GM08714 (cell line): ENCODE measurements around the gene KISS1R.
A peak's percentile ranks its signal among the peaks of the same experiment; 100 is the strongest.

Experiments
- H3K4me3 ChIP-seq: fragments of 200-500 bp; sonication (Bioruptor generic); 2 replicates; pipeline ENCODE4 v1.5.1; 2014; ENCODE audit warnings: mild to moderate bottlenecking, low read length, inconsistent platforms
- ZNF274 ChIP-seq: IDR thresholded peaks from 2 replicates; pipeline ENCODE4 v1.6.1; 2012; ENCODE audit warnings: mild to moderate bottlenecking, low read depth, low read length

KISS1R gene

GRCh38 chr19:916645-917322, 349 bp upstream of the KISS1R start:
- no peak for TF ChIP-seq ZNF274
- no peak overlapping the region; the same call in 1 of the 2 replicates for H3K4me3 ChIP-seq

GRCh38 chr19:918152-918437, 962 bp downstream of the KISS1R start:
- no peak for TF ChIP-seq ZNF274
- no peak overlapping the region for H3K4me3 ChIP-seq

GRCh38 chr19:918481-919198, 1.5 kb downstream of the KISS1R start:
- no peak for TF ChIP-seq ZNF274
- no peak overlapping the region for H3K4me3 ChIP-seq

GRCh38 chr19:919199-920050, 2.3 kb downstream of the KISS1R start:
- H3K4me3 ChIP-seq, result no peak overlapping the region; the same call in 1 of the 2 replicates
- no peak for TF ChIP-seq ZNF274

GRCh38 chr19:920051-920864, 3.1 kb downstream of the KISS1R start:
- peak overlapping the region; percentile 13; the same call in 1 of the 2 replicates for H3K4me3 ChIP-seq
- TF ChIP-seq ZNF274, result no peak

GRCh38 chr19:924553-925086, 7.5 kb downstream of the KISS1R start:
- H3K4me3 ChIP-seq, result peak overlapping the region; percentile 90; the same call in 1 of the 2 replicates
- no peak for TF ChIP-seq ZNF274

- peak overlapping the region; percentile 90; the same call in 1 of the 2 replicates for H3K4me3 ChIP-seq
- no peak for TF ChIP-seq ZNF274
Observed at GRCh38 chr19:925087-925525, 8.0 kb downstream of the KISS1R start.

- peak within 1 kb of the TSS; percentile 90 for H3K4me3 ChIP-seq
- TF ChIP-seq ZNF274, result no peak
Observed at GRCh38 chr19:925526-926322, 8.6 kb downstream of the KISS1R start, which contains the start of gene ARID3A. TSS of gene ARID3A (plus strand) at chr19:926035. CDS start at chr19:929529, 3,494 bp downstream.

- no peak for TF ChIP-seq ZNF274
Observed at GRCh38 chr19:926323-926588, 9.1 kb downstream of the KISS1R start.

GRCh38 chr19:926589-927350, 9.6 kb downstream of the KISS1R start:
- no peak for TF ChIP-seq ZNF274
- H3K4me3 ChIP-seq, result peak overlapping the region; percentile 90

More at GRCh38 chr19:926323-926588, 9.1 kb downstream of the KISS1R start:
- peak overlapping the region; percentile 90 for H3K4me3 ChIP-seq

- H3K4me3 ChIP-seq, result peak overlapping the region; percentile 90
- no peak for TF ChIP-seq ZNF274
Observed at GRCh38 chr19:927351-927779, 10.2 kb downstream of the KISS1R start.

- TF ChIP-seq ZNF274, result no peak
- no peak overlapping the region; the same call in 1 of the 2 replicates for H3K4me3 ChIP-seq
Observed at GRCh38 chr19:927780-928401, 10.8 kb downstream of the KISS1R start.
